IPS-NIHi11 (cell line): ENCODE data around the gene CCDC191.

Experiments used
- DNase-seq: peaks from one replicate; pipeline ENCODE4 v3.0.0; 2012; ENCODE audit warnings: mixed read lengths, low spot score

Gene CCDC191

GRCh38 chr3:114057011-114057347 lies 653 bp upstream of the CCDC191 start:
- DNase-seq, result no peak

GRCh38 chr3:114052216-114052615 lies 4.1 kb downstream of the CCDC191 start:
- no peak for DNase-seq

GRCh38 chr3:114043205-114043604 lies 13.1 kb downstream of the CCDC191 start:
- no peak for DNase-seq

GRCh38 chr3:114035896-114036295 lies 20.4 kb downstream of the CCDC191 start:
- DNase-seq, result no peak

- no peak for DNase-seq
Observed at GRCh38 chr3:114034787-114035545, 21.4 kb downstream of the CCDC191 start.

GRCh38 chr3:114034211-114034610 lies 22.1 kb downstream of the CCDC191 start:
- no peak for DNase-seq

GRCh38 chr3:114033721-114034120 lies 22.6 kb downstream of the CCDC191 start:
- no peak for DNase-seq

- DNase-seq, result no peak
Observed at GRCh38 chr3:114026331-114026730, 30.0 kb downstream of the CCDC191 start.

- DNase-seq, result no peak
Observed at GRCh38 chr3:114025451-114025850, 30.9 kb downstream of the CCDC191 start.

- DNase-seq, result no peak
Observed at GRCh38 chr3:114022145-114022802, 34.1 kb downstream of the CCDC191 start.

- DNase-seq, result no peak
Observed at GRCh38 chr3:114020907-114021306, 35.4 kb downstream of the CCDC191 start.

GRCh38 chr3:114019486-114019885 lies 36.8 kb downstream of the CCDC191 start:
- DNase-seq, result no peak

GRCh38 chr3:114014211-114014610 lies 42.1 kb downstream of the CCDC191 start:
- DNase-seq, result no peak

GRCh38 chr3:114011059-114011797 lies 45.1 kb downstream of the CCDC191 start:
- no peak for DNase-seq

- no peak for DNase-seq
Observed at GRCh38 chr3:114005481-114005880, 50.8 kb downstream of the CCDC191 start.

GRCh38 chr3:113985541-113985940 lies 70.8 kb downstream of the CCDC191 start:
- DNase-seq, result no peak

- no peak for DNase-seq
Observed at GRCh38 chr3:113983544-113983943, 72.8 kb downstream of the CCDC191 start.

- DNase-seq, result no peak
Observed at GRCh38 chr3:113981803-113982202, 74.5 kb downstream of the CCDC191 start.

GRCh38 chr3:113979916-113980315 lies 76.4 kb downstream of the CCDC191 start:
- DNase-seq, result no peak

GRCh38 chr3:113977822-113978221 lies 78.5 kb downstream of the CCDC191 start:
- no peak for DNase-seq

GRCh38 chr3:113968986-113969385 lies 87.3 kb downstream of the CCDC191 start:
- DNase-seq, result no peak

GRCh38 chr3:113966172-113966571 lies 90.2 kb downstream of the CCDC191 start:
- peak; percentile 30 for DNase-seq

GRCh38 chr3:113963879-113964278 lies 92.4 kb downstream of the CCDC191 start:
- DNase-seq, result no peak
